Activated T-cell treated with anti-CD3 and anti-CD28 coated beads, Interleukin-2, amount 50 U/mL, for 48 hours (primary cell): ENCODE measurements around the gene ARHGEF17.

Experiments
- DNase-seq, 2 experiments: peaks; one replicate each; pipeline ENCODE4 v3.0.0-alpha.2; 2020

ARHGEF17 gene

GRCh38 chr11:73293356-73293936 is 14.6 kb upstream of the ARHGEF17 start:
- DNase-seq, result no peak

- DNase-seq, result no peak
These were observed 13.5 kb upstream of the ARHGEF17 start for GRCh38 chr11:73294604-73295003.

DNA sequence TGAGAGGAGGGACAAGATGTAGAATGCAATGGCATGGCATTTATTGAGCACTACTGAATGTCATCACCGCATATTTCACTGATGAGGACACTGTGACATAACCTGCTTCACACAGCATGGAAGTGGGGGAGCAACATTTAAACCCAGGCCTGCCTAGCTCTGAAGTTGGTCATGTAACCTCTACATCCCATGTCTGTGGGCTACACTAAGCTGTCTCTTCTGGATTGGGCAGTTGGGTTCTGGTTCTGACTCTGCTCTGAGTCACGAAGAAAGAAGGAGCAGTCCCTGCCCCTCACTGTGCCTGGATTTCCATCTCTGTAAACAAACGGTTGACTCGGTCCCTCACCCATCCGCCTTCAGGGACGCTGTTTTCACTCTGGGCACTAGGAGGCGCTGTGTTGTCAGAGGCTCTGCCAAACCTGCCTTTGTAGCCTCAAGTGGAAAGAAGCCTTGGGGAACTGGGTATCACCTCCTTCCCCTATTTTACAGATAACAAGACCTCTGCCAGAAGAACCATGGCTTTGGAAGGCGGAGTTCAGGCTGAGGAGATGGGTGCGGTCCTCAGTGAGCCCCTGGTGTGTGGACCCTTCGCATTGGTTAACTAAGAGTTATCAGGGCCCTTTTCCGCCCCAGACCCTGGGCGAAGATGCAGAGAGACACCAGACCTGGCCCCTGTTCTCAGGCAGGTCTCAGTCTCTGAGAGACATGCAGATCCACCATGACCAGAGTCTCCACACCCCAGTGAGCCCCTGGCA is 12.7 kb upstream of the ARHGEF17 start:
- peak; percentile 88 to 90 for DNase-seq

GRCh38 chr11:73295996-73296318 is 12.1 kb upstream of the ARHGEF17 start:
- DNase-seq, result no peak

DNA sequence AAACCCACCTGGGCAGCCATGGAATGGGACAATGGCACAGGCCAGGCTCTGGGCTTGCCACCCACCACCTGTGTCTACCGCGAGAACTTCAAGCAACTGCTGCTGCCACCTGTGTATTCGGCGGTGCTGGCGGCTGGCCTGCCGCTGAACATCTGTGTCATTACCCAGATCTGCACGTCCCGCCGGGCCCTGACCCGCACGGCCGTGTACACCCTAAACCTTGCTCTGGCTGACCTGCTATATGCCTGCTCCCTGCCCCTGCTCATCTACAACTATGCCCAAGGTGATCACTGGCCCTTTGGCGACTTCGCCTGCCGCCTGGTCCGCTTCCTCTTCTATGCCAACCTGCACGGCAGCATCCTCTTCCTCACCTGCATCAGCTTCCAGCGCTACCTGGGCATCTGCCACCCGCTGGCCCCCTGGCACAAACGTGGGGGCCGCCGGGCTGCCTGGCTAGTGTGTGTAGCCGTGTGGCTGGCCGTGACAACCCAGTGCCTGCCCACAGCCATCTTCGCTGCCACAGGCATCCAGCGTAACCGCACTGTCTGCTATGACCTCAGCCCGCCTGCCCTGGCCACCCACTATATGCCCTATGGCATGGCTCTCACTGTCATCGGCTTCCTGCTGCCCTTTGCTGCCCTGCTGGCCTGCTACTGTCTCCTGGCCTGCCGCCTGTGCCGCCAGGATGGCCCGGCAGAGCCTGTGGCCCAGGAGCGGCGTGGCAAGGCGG is 11.4 kb upstream of the ARHGEF17 start:
- DNase-seq, result no peak

GRCh38 chr11:73297231-73297590 is 10.9 kb upstream of the ARHGEF17 start:
- DNase-seq, result no peak

DNA sequence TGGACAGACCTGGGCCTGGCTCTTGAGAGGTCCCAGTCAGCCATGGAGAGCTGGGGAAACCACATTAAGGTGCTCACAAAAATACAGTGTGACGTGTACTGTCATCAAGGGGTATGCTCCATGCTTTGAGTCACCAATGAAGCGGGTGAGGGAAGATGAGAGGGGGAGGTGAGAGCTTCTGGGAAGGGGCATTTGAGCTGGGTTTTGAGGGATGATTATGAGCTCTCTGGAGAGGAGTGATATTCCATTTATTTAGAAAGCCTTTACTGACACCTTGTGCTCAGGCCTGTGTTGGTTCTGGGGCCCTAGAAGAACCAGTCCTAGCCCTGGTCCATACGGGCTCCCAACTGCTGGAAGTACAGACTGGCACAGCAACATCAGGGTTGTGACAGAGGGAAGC is 10.4 kb upstream of the ARHGEF17 start:
- DNase-seq, result no peak

- no peak for DNase-seq
These were observed 9.8 kb upstream of the ARHGEF17 start for GRCh38 chr11:73298233-73298632.

- no peak for DNase-seq
These were observed 8.3 kb upstream of the ARHGEF17 start for GRCh38 chr11:73299751-73300150.

DNA sequence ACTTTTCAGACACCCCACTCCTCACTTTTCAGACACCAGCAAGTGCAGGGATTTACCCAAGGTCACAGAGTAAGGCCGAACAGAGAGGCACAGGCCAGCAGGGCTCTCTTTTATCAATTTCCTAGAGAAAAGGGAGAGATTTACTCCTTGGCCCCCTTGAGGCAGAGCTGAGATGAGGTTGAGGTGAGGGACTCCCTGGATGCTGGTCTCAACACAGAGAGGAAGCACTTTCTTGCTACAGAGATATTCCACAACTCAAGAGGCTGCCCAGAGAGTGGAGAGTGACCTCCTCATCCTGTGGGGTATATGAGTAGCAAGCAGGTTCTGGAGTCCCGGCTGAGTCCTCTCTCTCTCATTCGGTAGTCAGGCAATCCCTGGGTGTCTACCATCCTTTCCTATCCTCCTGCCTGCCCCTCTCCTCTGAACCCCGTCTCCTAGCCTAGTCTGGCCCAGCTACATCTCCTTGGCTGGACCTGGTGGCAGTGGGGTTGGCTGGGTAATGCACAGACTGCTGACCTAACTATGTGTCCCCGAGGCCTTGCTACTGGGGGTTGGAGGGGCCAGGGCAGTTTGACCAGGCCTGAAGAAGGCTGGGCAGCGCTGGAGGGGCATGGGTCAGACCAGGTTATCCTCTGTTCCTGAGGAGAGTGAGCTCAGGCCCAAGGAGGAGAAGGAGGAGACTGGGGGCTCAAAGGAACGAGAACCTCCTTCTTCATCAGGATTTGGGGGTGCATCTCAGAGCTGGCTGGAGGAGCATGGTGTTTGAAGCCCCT is 1.8 kb upstream of the ARHGEF17 start:
- no peak for DNase-seq

DNA sequence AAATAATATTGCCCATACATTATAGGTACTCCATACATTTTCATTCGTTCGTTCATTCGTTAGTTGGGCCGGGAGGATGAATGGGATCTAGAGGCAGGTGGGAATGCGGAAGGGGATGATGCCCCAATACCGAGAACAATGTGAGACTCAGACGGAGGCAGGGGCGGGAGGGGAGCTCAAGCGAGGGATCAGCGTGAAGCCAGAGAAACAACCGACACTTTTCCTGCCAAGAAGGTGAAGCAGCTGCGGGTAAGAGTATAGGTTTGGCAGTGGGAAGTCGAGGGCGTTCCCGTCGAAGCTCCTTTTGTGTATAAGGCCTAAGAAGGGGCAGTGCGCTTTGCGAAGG is 1.1 kb upstream of the ARHGEF17 start:
- no peak for DNase-seq

- DNase-seq, result peak; percentile 96
These were observed 613 bp upstream of the ARHGEF17 start for GRCh38 chr11:73307323-73308002.

DNA sequence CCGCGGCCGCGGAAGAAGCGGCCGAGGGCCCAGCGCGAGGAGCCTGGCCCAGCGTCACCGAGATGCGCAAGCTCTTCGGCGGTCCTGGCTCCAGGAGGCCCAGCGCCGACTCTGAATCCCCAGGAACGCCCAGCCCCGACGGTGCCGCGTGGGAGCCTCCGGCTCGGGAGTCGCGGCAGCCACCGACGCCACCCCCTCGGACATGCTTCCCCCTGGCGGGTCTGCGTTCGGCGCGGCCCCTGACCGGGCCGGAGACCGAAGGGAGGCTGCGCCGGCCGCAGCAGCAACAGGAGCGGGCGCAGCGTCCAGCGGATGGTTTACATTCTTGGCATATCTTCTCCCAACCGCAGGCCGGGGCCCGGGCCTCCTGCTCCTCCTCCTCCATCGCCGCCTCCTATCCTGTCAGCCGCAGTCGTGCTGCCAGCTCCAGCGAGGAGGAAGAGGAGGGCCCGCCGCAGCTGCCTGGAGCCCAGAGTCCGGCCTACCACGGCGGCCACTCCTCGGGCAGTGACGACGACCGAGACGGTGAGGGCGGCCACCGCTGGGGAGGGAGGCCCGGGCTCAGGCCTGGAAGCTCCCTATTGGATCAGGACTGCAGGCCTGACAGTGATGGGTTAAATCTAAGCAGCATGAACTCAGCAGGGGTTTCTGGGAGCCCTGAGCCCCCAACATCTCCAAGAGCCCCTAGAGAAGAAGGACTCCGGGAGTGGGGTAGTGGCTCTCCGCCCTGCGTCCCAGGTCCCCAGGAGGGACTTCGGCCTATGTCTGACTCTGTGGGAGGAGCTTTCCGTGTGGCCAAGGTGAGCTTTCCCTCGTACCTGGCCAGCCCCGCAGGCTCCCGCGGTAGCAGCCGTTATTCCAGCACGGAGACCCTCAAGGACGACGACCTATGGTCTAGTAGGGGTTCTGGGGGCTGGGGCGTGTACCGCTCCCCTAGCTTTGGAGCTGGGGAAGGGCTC is 1.2 kb downstream of the ARHGEF17 start:
- DNase-seq, result peak in 1 of 2 experiments; percentile 32

- no peak for DNase-seq
These were observed 2.0 kb downstream of the ARHGEF17 start for GRCh38 chr11:73310076-73310475.

GRCh38 chr11:73310661-73311393 is 2.8 kb downstream of the ARHGEF17 start:
- no peak for DNase-seq

GRCh38 chr11:73311394-73311869 is 3.4 kb downstream of the ARHGEF17 start:
- DNase-seq, result no peak

DNA sequence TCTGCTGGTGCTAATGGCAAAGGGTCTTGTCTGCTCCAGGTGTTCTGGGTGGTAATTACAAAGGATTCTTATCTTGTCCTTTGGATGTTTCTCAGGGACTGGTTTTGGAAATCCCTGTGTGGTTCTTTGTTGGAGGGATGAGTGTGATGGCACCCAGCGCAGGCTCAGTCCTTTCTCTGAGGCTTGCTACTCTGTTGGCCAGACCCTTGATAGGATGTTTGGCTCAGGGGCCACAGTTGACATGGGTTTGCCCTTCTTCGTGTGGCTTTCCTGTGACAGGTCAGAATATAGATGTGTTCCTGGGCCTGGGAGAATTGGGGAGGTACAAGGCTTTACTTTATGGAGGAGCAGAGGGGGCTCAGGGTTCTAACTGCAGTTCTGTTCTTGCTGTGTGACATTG is 4.0 kb downstream of the ARHGEF17 start:
- no peak for DNase-seq

GRCh38 chr11:73312851-73313327 is 4.8 kb downstream of the ARHGEF17 start:
- DNase-seq, result no peak

DNA sequence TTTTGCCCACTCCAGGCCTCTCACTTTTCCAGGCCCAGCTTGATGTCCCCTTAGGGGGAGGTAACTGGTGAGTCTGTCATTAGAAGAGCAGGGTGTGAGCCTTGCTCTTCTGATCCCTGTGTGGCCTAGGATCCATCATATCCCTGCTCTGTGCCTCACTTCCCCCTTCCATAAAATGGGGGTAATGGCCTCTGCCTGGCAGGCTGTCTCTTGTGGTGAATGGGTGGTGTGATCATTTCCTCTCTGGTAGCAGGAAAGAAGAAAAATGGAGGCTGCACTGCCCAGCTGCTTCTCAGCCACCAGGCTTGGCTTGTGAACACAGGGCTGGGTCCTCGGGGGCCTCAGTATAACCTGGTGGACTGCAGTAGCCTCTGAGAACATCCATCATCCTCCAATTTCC is 5.6 kb downstream of the ARHGEF17 start:
- no peak for DNase-seq

DNA sequence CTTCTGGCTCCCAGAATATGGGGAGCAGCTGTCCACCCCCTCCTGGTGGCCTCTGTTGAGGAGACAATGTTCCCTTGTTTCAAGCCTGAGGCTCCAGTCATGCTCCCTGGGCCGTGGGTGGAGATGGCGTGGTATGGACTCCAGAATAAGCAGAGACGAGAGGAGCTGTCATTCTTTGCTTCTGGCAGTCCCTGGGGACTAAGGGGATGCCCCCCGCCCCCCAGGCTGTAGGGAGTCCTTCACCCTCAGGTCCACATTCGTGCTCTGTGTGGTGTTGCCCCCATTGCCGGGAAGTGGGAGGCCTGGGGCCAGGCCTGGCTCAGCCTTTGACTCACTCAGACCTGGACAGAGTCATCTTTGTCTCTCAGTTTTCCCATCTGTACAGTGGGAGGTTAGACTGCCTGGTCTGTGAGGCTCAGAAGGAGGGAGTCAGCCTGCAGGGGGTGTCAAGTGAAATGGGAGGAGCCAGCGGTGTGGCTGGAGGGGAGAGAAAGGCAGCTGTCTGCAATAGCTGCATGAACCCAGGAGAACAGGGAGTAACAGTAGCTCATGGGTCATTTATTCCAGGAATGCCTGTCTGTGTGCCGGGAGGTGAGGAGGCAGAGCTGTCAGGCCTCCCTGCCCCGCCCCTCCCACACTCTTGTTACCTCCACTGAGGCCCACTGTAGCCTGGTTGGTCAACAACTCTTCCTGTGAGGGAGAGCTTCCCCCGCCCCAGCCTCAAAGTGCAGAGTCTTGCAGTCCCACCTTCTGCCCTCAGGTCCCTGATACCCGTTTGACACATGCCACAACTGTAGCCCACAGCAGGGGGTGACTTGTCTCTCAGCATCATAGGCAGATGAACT is 6.3 kb downstream of the ARHGEF17 start:
- no peak for DNase-seq
